ENCODE measurements around the gene OPCML. TPM values are rescaled to one million over a fixed set of nuclear protein-coding genes. Genes with fewer than 3 reads are reported as not detected.

Gene OPCML
- total RNA-seq, 1 experiment from 2014 or later: not detected

- DNase-seq (ENCODE audit: low read depth): peak; percentile 76
Measured at GRCh38 chr11:133134314-133135173, 397.8 kb downstream of the OPCML start.

- no peak for DNase-seq (ENCODE audit: low read depth)
Measured at GRCh38 chr11:133133606-133134005, 398.7 kb downstream of the OPCML start.

GRCh38 chr11:133133050-133133449 lies 399.3 kb downstream of the OPCML start:
- DNase-seq (ENCODE audit: low read depth): no peak

GRCh38 chr11:133127741-133128140 lies 404.6 kb downstream of the OPCML start:
- DNase-seq (ENCODE audit: low read depth): no peak

- DNase-seq (ENCODE audit: low read depth): no peak
Measured at GRCh38 chr11:133123796-133124195, 408.5 kb downstream of the OPCML start.

- DNase-seq (ENCODE audit: low read depth): no peak
Measured at GRCh38 chr11:133123366-133123765, 408.9 kb downstream of the OPCML start.

- no peak for DNase-seq (ENCODE audit: low read depth)
Measured at GRCh38 chr11:133122256-133122655, 410.0 kb downstream of the OPCML start.

GRCh38 chr11:133118563-133119268 lies 413.6 kb downstream of the OPCML start:
- DNase-seq (ENCODE audit: low read depth): no peak

- no peak for DNase-seq (ENCODE audit: low read depth)
Measured at GRCh38 chr11:133115099-133115498, 417.2 kb downstream of the OPCML start.

GRCh38 chr11:133107763-133108162 lies 424.5 kb downstream of the OPCML start:
- DNase-seq (ENCODE audit: low read depth): no peak

GRCh38 chr11:133107136-133107535 lies 425.2 kb downstream of the OPCML start:
- no peak for DNase-seq (ENCODE audit: low read depth)

- DNase-seq (ENCODE audit: low read depth): no peak
Measured at GRCh38 chr11:133106417-133106816, 425.9 kb downstream of the OPCML start.

- no peak for DNase-seq (ENCODE audit: low read depth)
Measured at GRCh38 chr11:133104009-133104744, 428.1 kb downstream of the OPCML start.

GRCh38 chr11:133096981-133097380 lies 435.3 kb downstream of the OPCML start:
- DNase-seq (ENCODE audit: low read depth): no peak

- DNase-seq (ENCODE audit: low read depth): no peak
Measured at GRCh38 chr11:133086518-133086917, 445.8 kb downstream of the OPCML start.

- peak; percentile 80 for DNase-seq (ENCODE audit: low read depth)
Measured at GRCh38 chr11:133082841-133083488, 449.3 kb downstream of the OPCML start.

GRCh38 chr11:133082453-133082781 lies 449.9 kb downstream of the OPCML start:
- peak; percentile 49 for DNase-seq (ENCODE audit: low read depth)

GRCh38 chr11:133081730-133082452 lies 450.4 kb downstream of the OPCML start:
- DNase-seq (ENCODE audit: low read depth): no peak

GRCh38 chr11:133081020-133081419 lies 451.3 kb downstream of the OPCML start:
- DNase-seq (ENCODE audit: low read depth): no peak

- DNase-seq (ENCODE audit: low read depth): peak; percentile 65
Measured at GRCh38 chr11:133078591-133079404, 453.5 kb downstream of the OPCML start.

All from Daoy (cell line).